Measurements from ENCODE around the gene ZNF654. TPM values are rescaled to one million over a fixed set of nuclear protein-coding genes. Genes with fewer than 3 reads are reported as not detected.

ZNF654 gene
- total and polyA plus RNA-seq, 2 experiments from 2014 or later: 6.2 to 7.5 TPM

- no peaks in the 10 kb centered on the region for H3F3A ChIP-seq (replicated peaks; ENCODE audit: low read depth)
- Mint-ChIP-seq H3K4me1 (no peaks in the 10 kb centered on the region), H3K27me3 (ENCODE audit: insufficient read depth, low read depth, poor library complexity) (no peaks in the 10 kb centered on the region), H3K4me3 (no peak overlapping the region), H3K27ac (no peak overlapping the region), H3K36me3 (ENCODE audit: low read depth) (peaks cover 19% of the 10 kb centered on the region; the same call in 2 of the 3 replicates), H3K9me3 (peaks cover 5% of the 10 kb centered on the region; the same call in 2 of the 3 replicates)
- no peak for ATAC-seq
- H2AFZ ChIP-seq: no peak overlapping the region
- 0 out of 2 replicates have a peak, but pooled peaks cover 4% of the 10 kb centered on the region for H3K36me3 ChIP-seq (ENCODE audit: insufficient read depth)
- H3K9me2 ChIP-seq (ENCODE audit: insufficient read depth): no peaks in the 10 kb centered on the region
- no peaks in the 10 kb centered on the region for H4K20me1 ChIP-seq (replicated peaks; ENCODE audit: insufficient read depth)
- H3K27ac ChIP-seq (ENCODE audit: low read depth): no peak overlapping the region
- TF ChIP-seq CTCF (conservative IDR thresholded peaks at IDR 0.05; ENCODE audit: low read depth in 2 of 2) (no peak), EZH2 (IDR thresholded peaks at IDR 0.05; ENCODE audit: low read depth, unreplicated experiment) (no peak), NANOG (IDR thresholded peaks at IDR 0.05; ENCODE audit: borderline replicate concordance) (no peak)
- DNase-seq (ENCODE audit: low spot score): peak; percentile 9
- H3K79me2 ChIP-seq (replicated peaks; ENCODE audit: insufficient read depth): peaks cover 10% of the 10 kb centered on the region
- no peaks in the 10 kb centered on the region for H3K4me1 ChIP-seq (ENCODE audit: insufficient read depth)
- H3K4me3 ChIP-seq: no peak overlapping the region
- H3K4me2 ChIP-seq: no peak overlapping the region
- no peaks in the 10 kb centered on the region for H3K27me3 ChIP-seq (ENCODE audit: insufficient read depth)
Observed at GRCh38 chr3:88093266-88093665, 34.2 kb downstream of the ZNF654 start.

GRCh38 chr3:88101142-88101541 is 42.1 kb downstream of the ZNF654 start:
- H3K27me3 Mint-ChIP-seq (ENCODE audit: insufficient read depth, low read depth, poor library complexity): no peaks in the 10 kb centered on the region
- TF ChIP-seq EZH2phosphoT487 (IDR thresholded peaks at IDR 0.05; ENCODE audit: unreplicated experiment) (no peak), CREB1 (CRISPR knock-in tag; IDR thresholded peaks at IDR 0.05; ENCODE audit: low read depth) (no peak), POLR2AphosphoS5 (IDR thresholded peaks at IDR 0.05; ENCODE audit: low read depth) (no peak), JUNB (IDR thresholded peaks at IDR 0.05; ENCODE audit: unreplicated experiment) (no peak), EZH2 (IDR thresholded peaks at IDR 0.05; ENCODE audit: low read depth, unreplicated experiment) (no peak), ZNF462 (CRISPR knock-in tag; IDR thresholded peaks at IDR 0.05) (no peak), REST (IDR thresholded peaks at IDR 0.05; ENCODE audit: unreplicated experiment) (no peak)

More at GRCh38 chr3:88101142-88101541, 42.1 kb downstream of the ZNF654 start:
- Histone ChIP-seq H3K4me1 (ENCODE audit: insufficient read depth) (no peaks in the 10 kb centered on the region), H3K4me3 (no peak overlapping the region), H3F3A (replicated peaks; ENCODE audit: low read depth) (no peaks in the 10 kb centered on the region), H4K20me1 (replicated peaks; ENCODE audit: insufficient read depth) (0 out of 2 replicates have a peak, but pooled peaks cover 2% of the 10 kb centered on the region), H3K27me3 (ENCODE audit: insufficient read depth) (no peaks in the 10 kb centered on the region), H3K9me2 (ENCODE audit: insufficient read depth) (no peaks in the 10 kb centered on the region), H3K27ac (ENCODE audit: low read depth) (no peak overlapping the region), H3K36me3 (ENCODE audit: insufficient read depth) (peaks cover 6% of the 10 kb centered on the region; the same call in 1 of the 2 replicates), H2AFZ (no peak overlapping the region), H3K79me2 (replicated peaks; ENCODE audit: insufficient read depth) (peaks cover 13% of the 10 kb centered on the region), H3K4me2 (no peak overlapping the region)
- no peaks in the 10 kb centered on the region for H3K4me1 Mint-ChIP-seq
- peaks cover 4% of the 10 kb centered on the region; the same call in 1 of the 3 replicates for H3K9me3 Mint-ChIP-seq
- peaks cover 22% of the 10 kb centered on the region; the same call in 2 of the 3 replicates for H3K36me3 Mint-ChIP-seq (ENCODE audit: low read depth)
- no peak overlapping the region for H3K27ac Mint-ChIP-seq
- no peak for DNase-seq (ENCODE audit: low spot score)
- no peak overlapping the region for H3K4me3 Mint-ChIP-seq
- ATAC-seq: no peak
